Endometrial microvascular endothelial cells (primary cell): ENCODE results near the gene APIP. TPM values are rescaled to one million over a fixed set of nuclear protein-coding genes. Genes with fewer than 3 reads are reported as not detected.
"Not testable (repeated sequence)": the region's sequence is repeated elsewhere in the genome, so short reads cannot be mapped to it uniquely, and the experiment has no call there.

ENCODE experiments used
- in situ Hi-C: cut with HindIII; loops from 2 replicates; pipeline ENCODE4 v1.10.0; 2017; ENCODE audit warnings: low sequenced_read_pairs, low pct_unique_long_range_greater_than_20kb; ENCODE audit errors: inconsistent ontology term
- total RNA-seq: library from RNA; depleted of rRNA; stranded (reverse); fragments of >200 nt; gene quantifications from one replicate; pipeline ENCODE4 v1.2.3, GENCODE V29; 2015; ENCODE audit errors: inconsistent ontology term

The APIP gene
- total RNA-seq, 1 donor from 2014 or later = 29.3 TPM

- in situ Hi-C loops = not testable (repeated sequence)
Observed at GRCh38 chr11:34896191-34896590, 20.0 kb downstream of the APIP start.

- in situ Hi-C loops = no loop called here
Observed at GRCh38 chr11:34893416-34893815, 22.8 kb downstream of the APIP start.

GRCh38 chr11:34891611-34892010 lies 24.6 kb downstream of the APIP start:
- in situ Hi-C loops = no loop called here

GRCh38 chr11:34890812-34891211 lies 25.4 kb downstream of the APIP start:
- in situ Hi-C loops = no loop called here

GRCh38 chr11:34890089-34890488 lies 26.1 kb downstream of the APIP start:
- in situ Hi-C loops = no loop called here

DNA sequence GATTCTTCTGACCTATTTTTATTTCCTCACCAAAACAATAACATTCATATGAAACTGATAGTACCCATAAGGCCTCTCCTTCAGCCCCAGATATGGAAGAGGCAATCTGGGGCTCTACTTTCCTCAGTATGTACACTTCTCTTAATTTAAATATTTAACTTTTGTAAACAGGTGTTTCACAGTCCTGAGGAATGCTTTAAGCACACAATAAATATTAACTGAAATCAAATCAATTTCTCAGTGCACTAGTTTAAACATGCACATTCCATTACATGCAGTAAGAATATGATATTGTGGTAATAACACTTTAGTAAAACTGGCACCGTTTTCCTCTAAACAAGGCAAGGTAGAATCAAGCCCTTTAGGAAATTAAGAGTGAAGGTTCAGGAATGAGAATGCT lies 28.9 kb downstream of the APIP start:
- in situ Hi-C loops = no loop called here

- in situ Hi-C loops = no loop called here
Observed at GRCh38 chr11:34886609-34887008, 29.6 kb downstream of the APIP start.

DNA sequence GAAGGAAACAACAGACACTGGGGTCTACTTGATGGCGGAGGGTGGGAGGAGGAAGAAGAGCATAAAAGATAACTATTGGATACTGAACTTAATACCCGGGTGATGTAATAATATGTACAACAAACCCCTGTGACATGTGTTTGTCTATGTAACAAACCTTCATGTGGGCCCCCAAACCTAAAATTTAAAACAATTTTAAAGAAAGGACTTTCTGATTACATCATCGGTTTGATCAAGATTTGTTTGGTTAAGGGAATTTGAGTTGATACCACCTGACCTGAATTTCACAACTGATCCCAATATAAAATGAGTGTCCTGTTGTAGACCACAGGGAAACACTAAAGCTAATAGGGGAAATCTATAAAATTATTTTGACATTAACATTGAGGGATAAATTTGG lies 34.3 kb downstream of the APIP start:
- in situ Hi-C loops = no loop called here

- in situ Hi-C loops = no loop called here
Observed at GRCh38 chr11:34877375-34877975, 38.7 kb downstream of the APIP start.

- in situ Hi-C loops = no loop called here
Observed at GRCh38 chr11:34874202-34874601, 42.0 kb downstream of the APIP start.

DNA sequence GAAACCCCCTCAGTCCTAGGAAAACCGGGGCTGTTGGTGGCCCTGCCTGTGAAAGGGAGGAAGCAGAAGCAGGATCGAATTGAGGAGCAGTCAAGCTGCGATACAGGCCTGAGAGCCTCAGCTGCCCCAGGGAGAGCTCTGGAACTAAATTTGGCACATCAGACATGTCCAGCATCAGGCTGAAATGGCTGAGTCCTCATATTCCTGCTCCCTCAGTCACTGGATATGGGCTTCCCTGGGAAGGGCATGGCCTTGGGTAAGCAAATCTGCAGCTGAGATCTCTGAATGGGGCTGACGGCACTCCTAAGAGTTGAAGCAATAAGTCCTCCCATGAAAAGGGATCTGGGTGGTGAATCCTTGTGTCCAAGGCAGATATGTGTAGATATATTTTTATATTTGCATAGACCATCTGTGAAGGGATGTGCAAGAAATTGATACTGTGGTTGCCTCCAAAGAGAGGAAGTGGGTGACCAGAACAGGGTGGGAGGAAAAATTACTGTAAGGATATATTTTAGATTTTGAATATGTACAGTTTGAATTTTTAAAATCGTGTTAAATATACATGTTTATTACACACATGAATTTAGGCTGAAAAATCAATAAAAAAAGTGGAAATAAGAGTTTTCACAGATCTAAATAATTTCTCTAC lies 45.5 kb downstream of the APIP start:
- in situ Hi-C loops = no loop called here

GRCh38 chr11:34869425-34869824 lies 46.8 kb downstream of the APIP start:
- in situ Hi-C loops = no loop called here

DNA sequence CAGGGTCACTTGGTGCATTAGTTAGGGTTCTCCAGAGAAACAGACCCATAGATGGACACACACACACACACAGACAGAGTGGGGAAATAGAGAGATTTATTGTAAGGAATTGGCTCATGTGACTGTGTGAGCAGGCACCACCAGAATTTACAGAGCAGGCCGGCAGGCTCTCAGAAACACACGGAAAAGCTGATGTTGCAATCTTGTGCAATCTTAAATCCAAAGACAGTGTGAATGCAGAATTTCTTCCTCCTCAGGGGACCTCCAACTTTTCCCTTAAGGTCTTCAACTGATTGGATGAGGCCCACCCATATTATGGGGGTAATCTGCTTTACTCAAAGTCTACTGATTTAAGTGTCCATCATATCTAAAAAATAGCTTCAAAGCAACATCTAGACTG lies 49.8 kb downstream of the APIP start:
- in situ Hi-C loops = no loop called here

- in situ Hi-C loops = no loop called here
Observed at GRCh38 chr11:34865261-34865660, 50.9 kb downstream of the APIP start.

- in situ Hi-C loops = no loop called here
Observed at GRCh38 chr11:34864424-34864823, 51.8 kb downstream of the APIP start.

GRCh38 chr11:34863048-34863447 lies 53.1 kb downstream of the APIP start:
- in situ Hi-C loops = no loop called here

DNA sequence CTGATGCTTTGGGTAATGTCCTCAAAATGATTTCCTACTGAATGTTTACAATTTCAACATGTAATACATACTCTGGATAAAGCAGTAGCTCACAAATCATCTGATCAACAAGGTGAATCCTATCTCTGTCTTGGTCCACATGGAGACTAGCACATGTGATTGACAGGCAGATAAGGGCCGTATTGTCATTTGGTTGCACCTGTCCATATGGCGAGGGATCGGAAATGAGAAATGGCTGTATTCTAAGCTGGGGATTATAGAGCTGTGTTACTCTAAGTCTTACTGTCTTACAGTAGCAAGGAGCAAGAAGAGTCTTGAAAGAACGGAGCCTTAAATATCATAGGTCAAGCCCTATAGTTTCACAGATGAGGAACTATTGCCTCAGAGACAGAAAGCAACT lies 55.7 kb downstream of the APIP start:
- in situ Hi-C loops = no loop called here

DNA sequence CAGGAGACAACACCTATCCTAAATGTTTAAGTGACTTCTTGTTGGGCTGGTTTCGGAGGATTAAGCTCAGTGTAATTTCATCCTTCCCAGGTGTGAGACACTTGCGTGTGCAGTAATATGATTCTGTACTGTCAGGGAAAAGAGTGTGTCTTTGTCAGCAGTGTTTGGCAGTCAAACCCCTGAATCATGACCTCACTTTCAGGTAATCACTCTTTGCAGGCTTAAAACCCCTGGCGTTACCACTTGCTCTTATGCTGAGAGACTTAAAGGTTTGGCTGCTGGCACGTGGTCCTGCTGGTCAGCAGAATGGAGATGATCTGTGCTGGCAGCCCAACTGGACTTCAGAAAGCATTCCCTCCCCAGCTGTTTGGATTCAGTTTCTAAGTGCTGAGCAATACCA lies 56.1 kb downstream of the APIP start:
- in situ Hi-C loops = no loop called here

GRCh38 chr11:34859496-34859895 lies 56.7 kb downstream of the APIP start:
- in situ Hi-C loops = no loop called here

DNA sequence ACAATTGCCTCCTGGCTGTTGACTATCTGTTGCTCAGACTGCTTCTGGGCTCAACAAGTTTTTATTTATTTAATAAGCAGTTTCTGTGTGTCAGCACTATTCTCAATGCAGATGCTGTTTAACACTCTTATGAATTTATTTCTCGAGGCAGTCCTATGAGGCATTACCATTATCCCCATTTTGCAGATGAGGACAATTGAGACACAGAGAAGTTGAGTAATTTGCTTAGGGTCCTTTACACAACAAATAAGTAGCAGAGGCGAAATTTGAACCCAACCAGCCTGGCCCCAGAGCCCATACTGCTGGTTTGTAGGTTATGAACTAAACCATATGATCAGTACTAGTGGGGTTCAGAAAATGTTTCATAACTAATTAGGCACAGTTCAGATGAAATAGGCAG lies 58.7 kb downstream of the APIP start:
- in situ Hi-C loops = no loop called here

DNA sequence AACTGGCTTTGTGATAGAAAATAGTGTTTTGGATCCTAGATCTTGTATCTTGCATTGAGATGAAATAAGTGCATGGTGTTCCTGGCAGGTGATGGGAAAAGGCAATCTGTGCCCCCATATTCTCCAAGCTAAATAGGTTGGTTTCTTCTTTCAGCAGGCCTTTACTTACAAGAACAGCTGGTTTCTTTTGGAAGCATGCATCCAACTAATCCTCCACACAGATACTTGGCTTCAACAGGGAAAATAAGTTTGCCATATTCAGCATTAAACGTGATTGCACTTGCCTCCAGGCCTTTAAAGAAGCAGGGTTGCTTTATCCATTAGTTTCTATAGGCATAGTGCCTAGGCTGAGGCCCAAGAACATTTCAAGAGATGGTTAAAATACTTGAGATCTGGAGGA lies 59.9 kb downstream of the APIP start:
- in situ Hi-C loops = no loop called here
